Urinary bladder (tissue), 4 donors: ENCODE results near the gene MERTK. TPM values are rescaled to one million over a fixed set of nuclear protein-coding genes. Genes with fewer than 3 reads are reported as not detected.

ENCODE experiments used
- DNase-seq: peaks from one replicate; pipeline ENCODE4 v3.0.0-alpha.2; 2015; ENCODE audit errors: extremely low spot score
- H3K27ac ChIP-seq: one replicate; pipeline ENCODE4 v1.5.1; 2013; ENCODE audit warnings: low read depth, mild to moderate bottlenecking, moderate library complexity
- H3K36me3 ChIP-seq: one replicate; pipeline ENCODE4 v1.6.1; 2013; ENCODE audit warnings: mild to moderate bottlenecking, moderate library complexity; ENCODE audit not compliant: insufficient read depth
- H3K4me1 ChIP-seq: one replicate; pipeline ENCODE4 v1.6.1; 2013; ENCODE audit warnings: mild to moderate bottlenecking, moderate library complexity; ENCODE audit not compliant: insufficient read depth
- H3K4me3 ChIP-seq: one replicate; pipeline ENCODE4 v1.5.1; 2013; ENCODE audit warnings: low read depth, low read length
- WGBS: extraction: QIAGEN DNeasy Blood & Tissue Kit; methylation state at CpG from one replicate; pipeline ENCODE4 v1.1.7; 2013; 5-methylcytosine and 5-hydroxymethylcytosine counted together
- polyA plus RNA-seq: library from polyadenylated mRNA; stranded (reverse); fragments of 200-250 nt; gene quantifications from one replicate; pipeline ENCODE4 v1.2.3, GENCODE V29; 2013
- total RNA-seq: library from RNA; depleted of rRNA; stranded (reverse); fragments of >200 nt; gene quantifications from one replicate; pipeline ENCODE4 v1.2.3, GENCODE V29; 2014
- donor health status: healthy with polysubstance abuse.
- donor health status: healthy.

The MERTK gene
- total and polyA plus RNA-seq, 2 donors: 16.1 to 17.6 TPM

DNA sequence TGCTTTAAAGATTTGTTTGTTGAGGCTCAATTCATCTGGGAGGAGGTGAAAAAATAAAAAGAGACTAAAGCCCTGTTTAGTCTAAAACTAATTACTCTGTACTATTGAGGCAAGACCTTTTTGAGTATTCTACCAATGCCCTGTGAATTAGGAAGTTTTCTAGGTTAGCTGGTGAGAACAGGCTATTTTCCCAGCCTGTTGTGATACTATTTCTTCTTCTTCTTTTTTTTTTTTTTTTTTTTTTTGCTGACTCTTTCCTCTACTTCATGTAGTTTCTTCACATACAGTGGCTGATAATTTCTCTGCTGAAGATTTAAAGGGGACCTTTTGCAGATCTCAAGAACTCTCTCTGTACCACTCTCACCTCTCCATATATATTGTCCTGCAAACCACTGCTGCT lies 147.8 kb downstream of the MERTK start:
- no peak for DNase-seq
- no peaks in the 10 kb centered on the region for H3K4me1 ChIP-seq
- no peak overlapping the region for H3K27ac ChIP-seq
- no peaks in the 10 kb centered on the region for H3K36me3 ChIP-seq
- no peak overlapping the region for H3K4me3 ChIP-seq

DNA sequence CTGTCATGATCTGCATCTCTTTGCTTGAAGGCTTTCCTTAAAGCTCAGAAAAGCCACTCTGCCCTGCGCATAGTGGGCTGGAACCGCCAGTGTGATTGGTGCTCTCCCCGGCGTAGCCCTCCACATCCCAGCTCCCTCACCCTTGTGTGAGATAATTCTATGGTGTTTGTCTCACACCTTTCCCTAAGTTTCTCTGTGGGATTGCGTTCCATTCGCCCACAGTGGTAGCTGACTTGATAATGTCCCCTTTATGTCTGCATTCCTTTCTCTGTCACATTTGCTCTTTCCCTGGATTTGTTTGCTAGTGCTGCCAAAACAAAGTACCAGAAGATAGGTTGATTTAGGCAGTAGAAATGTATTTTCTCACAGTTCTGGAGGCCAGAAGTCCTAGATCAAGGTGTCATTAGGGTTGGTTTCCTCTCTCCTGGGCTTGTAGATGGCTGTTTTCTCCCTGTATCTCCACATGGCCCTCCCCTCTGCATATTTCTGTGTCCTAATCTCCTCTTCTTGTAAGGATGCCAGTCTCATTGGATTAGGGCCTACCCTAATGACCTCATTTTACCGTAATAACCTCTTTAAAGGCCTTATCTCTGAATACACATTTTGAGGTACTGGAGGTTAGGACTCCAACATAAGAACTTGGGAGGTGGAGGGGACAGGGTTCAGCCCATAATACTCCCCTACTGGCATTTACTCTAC lies 149.3 kb downstream of the MERTK start:
- H3K27ac ChIP-seq: no peak overlapping the region
- WGBS: 78% methylated on average over 7 of the region's 7 CpGs

GRCh38 chr2:112048236-112048592 lies 149.8 kb downstream of the MERTK start:
- no peak overlapping the region for H3K27ac ChIP-seq
- H3K4me1 ChIP-seq: no peaks in the 10 kb centered on the region
- H3K36me3 ChIP-seq: no peaks in the 10 kb centered on the region
- DNase-seq: no peak
- 56% methylated on average over 4 of the region's 4 CpGs for WGBS
- H3K4me3 ChIP-seq: no peak overlapping the region

More for the DNA sequence above, 149.3 kb downstream of the MERTK start:
- Histone ChIP-seq H3K36me3 (no peaks in the 10 kb centered on the region), H3K4me3 (no peak overlapping the region), H3K4me1 (no peaks in the 10 kb centered on the region)
- DNase-seq: no peak

- Histone ChIP-seq H3K4me1 (no peaks in the 10 kb centered on the region), H3K4me3 (no peak overlapping the region), H3K36me3 (no peaks in the 10 kb centered on the region), H3K27ac (no peak overlapping the region)
- WGBS: 34% methylated on average over 3 of the region's 3 CpGs
- peak; percentile 25 for DNase-seq
Observed at GRCh38 chr2:112048887-112049286, 150.5 kb downstream of the MERTK start.

GRCh38 chr2:112050316-112050715 lies 151.9 kb downstream of the MERTK start:
- DNase-seq: no peak
- WGBS: 94% methylated on average over 1 of the region's 1 CpG

DNA sequence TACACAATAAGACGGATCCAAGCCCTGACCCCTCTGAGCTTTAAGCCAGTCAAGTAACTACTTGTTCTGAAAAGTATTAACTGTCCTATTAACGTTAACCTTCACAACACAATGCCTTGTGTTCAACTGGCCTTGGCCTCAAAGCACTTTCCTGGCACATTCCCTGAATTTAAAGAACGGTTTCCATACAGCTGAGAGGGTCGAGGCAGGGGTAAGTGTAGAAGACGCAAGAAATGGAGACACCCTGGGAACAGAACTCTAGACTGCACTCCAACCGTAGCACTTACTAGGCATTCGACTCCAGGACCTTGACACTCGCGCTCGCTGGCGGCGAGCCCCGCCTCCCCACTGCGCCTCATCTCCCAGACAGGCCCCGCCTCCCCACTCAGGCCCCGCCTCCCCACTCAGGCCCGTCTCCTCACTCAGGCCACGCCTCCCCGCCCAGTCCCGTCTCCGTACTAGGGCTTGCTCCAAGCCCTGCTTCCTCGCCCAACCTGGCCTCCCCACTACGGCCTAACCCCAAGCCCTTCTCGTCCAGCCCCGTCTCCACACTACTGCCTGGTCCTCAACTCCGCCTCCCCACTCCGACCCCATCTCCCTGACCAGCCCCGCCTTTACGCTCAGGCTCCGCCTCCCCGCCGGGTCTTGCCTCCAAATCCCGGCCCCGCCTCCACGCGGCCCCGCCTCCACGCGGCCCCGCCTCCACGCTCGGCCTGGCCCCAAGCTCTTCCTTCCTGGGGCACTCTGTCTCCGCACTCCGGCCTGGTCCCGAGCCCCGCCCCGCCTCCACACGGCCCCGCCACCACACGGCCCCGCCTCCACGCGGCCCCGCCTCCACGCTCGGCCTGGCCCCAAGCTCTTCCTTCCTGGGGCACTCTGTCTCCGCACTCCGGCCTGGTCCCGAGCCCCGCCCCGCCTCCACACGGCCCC lies 155.8 kb downstream of the MERTK start:
- WGBS: 1% methylated on average over 59 of the region's 62 CpGs
- DNase-seq: peak; percentile 91
- Histone ChIP-seq H3K27ac (peak overlapping the region; percentile 90), H3K4me1 (peaks cover 1% of the 10 kb centered on the region), H3K4me3 (peak overlapping the region; percentile 38), H3K36me3 (no peaks in the 10 kb centered on the region)

More at GRCh38 chr2:112050316-112050715, 151.9 kb downstream of the MERTK start:
- no peak overlapping the region for H3K27ac ChIP-seq
- H3K4me1 ChIP-seq: no peaks in the 10 kb centered on the region
- no peaks in the 10 kb centered on the region for H3K36me3 ChIP-seq
- H3K4me3 ChIP-seq: no peak overlapping the region

DNA sequence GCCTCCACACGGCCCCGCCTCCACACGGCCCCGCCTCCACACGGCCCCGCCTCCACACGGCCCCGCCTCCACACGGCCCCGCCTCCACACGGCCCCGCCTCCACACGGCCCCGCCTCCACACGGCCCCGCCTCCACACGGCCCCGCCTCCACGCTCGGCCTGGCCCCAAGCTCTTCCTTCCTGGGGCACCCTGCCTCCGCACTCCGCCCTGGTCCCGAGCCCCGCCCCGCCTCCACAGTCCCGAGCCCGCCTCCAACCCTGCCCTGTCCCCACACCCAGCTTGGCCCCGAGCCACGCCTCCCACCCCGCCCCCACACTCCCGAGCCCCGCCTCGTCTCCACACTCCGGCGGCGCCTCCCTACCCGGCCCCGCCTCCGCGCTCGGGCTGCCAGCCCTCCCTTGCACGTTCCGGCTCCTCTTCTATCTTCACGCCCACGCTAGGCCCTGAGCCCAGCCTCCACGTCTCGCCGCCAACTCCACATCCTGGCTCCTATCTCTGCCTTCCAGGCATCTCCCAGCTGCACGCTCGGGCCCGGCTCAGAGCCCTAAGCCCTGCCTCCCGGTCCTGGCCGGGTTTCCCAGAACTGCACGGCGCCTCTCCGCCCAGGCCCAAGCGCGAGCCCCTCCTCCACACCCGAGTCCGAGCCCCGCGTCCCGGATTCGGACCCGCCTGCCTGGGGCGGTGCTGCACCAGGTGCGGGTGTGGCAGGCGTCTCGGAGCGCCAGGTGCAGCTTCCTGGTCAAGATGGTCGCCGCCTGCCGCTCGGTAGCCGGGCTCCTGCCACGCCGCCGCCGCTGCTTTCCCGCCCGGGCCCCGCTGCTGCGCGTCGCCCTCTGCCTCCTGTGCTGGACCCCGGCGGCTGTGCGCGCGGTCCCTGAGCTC lies 156.7 kb downstream of the MERTK start, which contains the start of gene TMEM87B:
Gene TMEM87B (plus strand): TSS at position 423 of the 883 bp plus-strand sequence. CDS start 323 bp downstream, at position 746.
- Histone ChIP-seq H3K4me1 (peaks cover 1% of the 10 kb centered on the region), H3K36me3 (no peaks in the 10 kb centered on the region), H3K4me3 (peak within 1 kb of the TSS; percentile 69), H3K27ac (peak within 1 kb of the TSS; percentile 97)
- DNase-seq: peak; percentile 93
- under 1% methylated on average over 82 of the region's 90 CpGs for WGBS

GRCh38 chr2:112055730-112056625 lies 157.6 kb downstream of the MERTK start:
- under 1% methylated on average over 42 of the region's 42 CpGs for WGBS
- Histone ChIP-seq H3K4me3 (peak overlapping the region; percentile 69), H3K4me1 (peaks cover 1% of the 10 kb centered on the region), H3K27ac (peak overlapping the region; percentile 97), H3K36me3 (no peaks in the 10 kb centered on the region)
- peak; percentile 83 for DNase-seq

GRCh38 chr2:112056626-112056987 lies 158.2 kb downstream of the MERTK start:
- WGBS: 19% methylated on average over 3 of the region's 3 CpGs
- Histone ChIP-seq H3K4me1 (peaks cover 1% of the 10 kb centered on the region), H3K36me3 (no peaks in the 10 kb centered on the region), H3K27ac (no peak overlapping the region), H3K4me3 (peak overlapping the region; percentile 69)
- DNase-seq: no peak

GRCh38 chr2:112059671-112060070 lies 161.3 kb downstream of the MERTK start:
- 85% methylated on average over 2 of the region's 2 CpGs for WGBS
- H3K4me3 ChIP-seq: no peak overlapping the region
- no peak for DNase-seq
- H3K4me1 ChIP-seq: peaks cover 1% of the 10 kb centered on the region
- no peak overlapping the region for H3K27ac ChIP-seq
- H3K36me3 ChIP-seq: no peaks in the 10 kb centered on the region

DNA sequence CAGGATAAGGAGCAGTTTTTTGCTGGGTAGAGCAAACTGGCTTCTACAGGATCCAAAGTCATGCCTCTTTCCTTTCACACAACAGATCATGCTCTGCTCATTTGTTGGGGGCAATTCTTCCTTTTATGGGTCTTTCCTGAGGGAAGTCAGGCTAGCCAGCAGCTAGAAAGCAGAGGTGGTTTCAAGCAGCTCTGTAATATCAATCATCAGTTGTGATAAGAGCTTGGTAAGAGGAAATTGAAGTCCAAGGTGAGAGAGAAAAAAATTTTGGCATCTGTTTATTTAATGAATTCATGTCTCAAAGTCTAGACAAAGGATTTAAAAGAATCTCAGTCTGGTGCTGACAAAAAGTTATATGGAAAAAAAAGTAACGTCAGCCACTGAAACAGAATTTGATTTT lies 162.9 kb downstream of the MERTK start:
- no peak overlapping the region for H3K27ac ChIP-seq
- WGBS: 81% methylated on average over 1 of the region's 1 CpG
- DNase-seq: no peak
- H3K4me3 ChIP-seq: no peak overlapping the region
- peaks cover 1% of the 10 kb centered on the region for H3K36me3 ChIP-seq
- peaks cover 1% of the 10 kb centered on the region for H3K4me1 ChIP-seq

- peaks cover 1% of the 10 kb centered on the region for H3K36me3 ChIP-seq
Observed at GRCh38 chr2:112061840-112062239, 163.4 kb downstream of the MERTK start.

More at GRCh38 chr2:112061840-112062239, 163.4 kb downstream of the MERTK start:
- Histone ChIP-seq H3K4me1 (peaks cover 1% of the 10 kb centered on the region), H3K27ac (no peak overlapping the region), H3K4me3 (no peak overlapping the region)
- no peak for DNase-seq
- WGBS: 84% methylated on average over 2 of the region's 2 CpGs
